Stimulated activated naive B cell treated with anti-CD40 and anti-IgM and Interleukin-4, amounts not matched to agents 10 μg/mL and 1 μg/mL and 100 μg/mL, for 72 hours (primary cell): ENCODE results near the gene TRIP13.
"Not testable (repeated sequence)": the region's sequence is repeated elsewhere in the genome, so short reads cannot be mapped to it uniquely, and the experiment has no call there.

Experiments used
- ATAC-seq, 2 donors: fragments of 150-1000 bp; cut with Tn5 transposase; replicated peaks; 2 replicates each; pipeline ENCODE4 v1.10.0; 2021; ENCODE audit warnings: moderate library complexity in 1 of 2
- DNase-seq: peaks from one replicate; pipeline ENCODE4 v3.0.0; 2021
- H3K27ac Mint-ChIP-seq: one replicate; pipeline ENCODE4 v1.8.0; 2022; ENCODE audit warnings: mild to moderate bottlenecking, mixed read lengths
- H3K27me3 Mint-ChIP-seq, 2 donors: one replicate each; pipeline ENCODE4 v1.8.0; 2022; ENCODE audit warnings: mixed read lengths in 2 of 2
- H3K36me3 Mint-ChIP-seq, 2 donors: one replicate each; pipeline ENCODE4 v1.8.0; 2022; ENCODE audit warnings: mixed read lengths in 2 of 2, mild to moderate bottlenecking in 1 of 2
- H3K4me1 Mint-ChIP-seq, 2 donors: one replicate each; pipeline ENCODE4 v1.8.0; 2022; ENCODE audit warnings: mixed read lengths in 2 of 2, mild to moderate bottlenecking in 1 of 2
- H3K4me3 Mint-ChIP-seq, 2 donors: one replicate each; pipeline ENCODE4 v1.8.0; 2022; ENCODE audit warnings: mild to moderate bottlenecking in 2 of 2, mixed read lengths in 2 of 2, moderate library complexity in 1 of 2
- H3K9me3 Mint-ChIP-seq, 2 donors: one replicate each; pipeline ENCODE4 v1.8.0; 2022; ENCODE audit warnings: mixed read lengths in 2 of 2, mild to moderate bottlenecking in 1 of 2

Gene TRIP13

GRCh38 chr5:909086-909485, 16.4 kb downstream of the TRIP13 start:
- ATAC-seq: no peak
- no peak overlapping the region for H3K27ac Mint-ChIP-seq
- no peaks in the 10 kb centered on the region for H3K9me3 Mint-ChIP-seq
- DNase-seq: no peak
- H3K4me1 Mint-ChIP-seq: no peaks in the 10 kb centered on the region
- H3K36me3 Mint-ChIP-seq: peaks cover 25 to 63% of the 10 kb centered on the region in 2 donors
- H3K27me3 Mint-ChIP-seq: no peaks in the 10 kb centered on the region
- H3K4me3 Mint-ChIP-seq: no peak overlapping the region

DNA sequence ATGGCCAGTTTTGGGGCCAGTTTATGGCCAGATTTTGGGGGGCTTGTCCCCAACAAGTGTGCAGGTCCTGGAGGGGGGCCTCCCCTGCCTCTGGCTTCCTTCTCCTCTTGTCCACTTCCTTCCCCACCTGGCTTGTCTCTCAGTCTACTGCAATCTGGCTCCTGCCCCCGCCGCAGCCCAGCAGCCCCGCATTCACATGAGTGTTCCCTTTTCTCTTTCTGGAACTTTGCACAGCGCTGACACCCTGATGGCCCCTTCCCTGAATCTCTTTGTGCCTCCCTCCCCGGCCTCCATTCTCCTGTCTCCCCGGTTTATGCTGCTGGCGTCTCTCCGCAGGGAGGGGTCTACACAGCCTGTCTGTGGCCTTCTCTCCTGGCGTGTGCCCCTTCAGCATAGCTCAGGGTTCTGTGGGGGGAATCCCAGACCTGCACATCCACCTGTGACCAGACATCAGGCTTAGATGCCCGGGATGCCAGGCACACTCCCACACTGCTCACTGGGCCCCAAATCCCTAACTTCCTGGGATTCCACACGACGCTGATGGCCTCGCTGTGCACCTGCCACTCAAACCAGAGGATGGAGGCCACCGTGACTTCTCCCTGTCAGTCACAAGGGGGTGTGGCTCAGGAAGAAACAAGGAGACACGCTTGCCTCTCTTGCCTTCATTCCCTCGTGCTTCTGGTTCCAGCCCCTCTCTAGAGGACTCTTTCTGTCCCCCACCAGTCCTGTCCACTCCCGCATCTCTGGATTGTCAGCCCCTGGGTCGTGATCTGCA, 17.5 kb downstream of the TRIP13 start:
- Mint-ChIP-seq H3K27ac (no peak overlapping the region), H3K27me3 (no peaks in the 10 kb centered on the region), H3K4me1 (no peaks in the 10 kb centered on the region), H3K9me3 (no peaks in the 10 kb centered on the region), H3K36me3 (peaks cover 30 to 64% of the 10 kb centered on the region in 2 donors), H3K4me3 (no peak overlapping the region)
- no peak for DNase-seq
- ATAC-seq: no peak

GRCh38 chr5:910769-911160, 18.1 kb downstream of the TRIP13 start:
- Mint-ChIP-seq H3K36me3 (peaks cover 29 to 64% of the 10 kb centered on the region in 2 donors), H3K9me3 (no peaks in the 10 kb centered on the region), H3K27ac (no peak overlapping the region), H3K27me3 (no peaks in the 10 kb centered on the region), H3K4me1 (no peaks in the 10 kb centered on the region), H3K4me3 (no peak overlapping the region)
- DNase-seq (no peak), ATAC-seq (no peak)

DNA sequence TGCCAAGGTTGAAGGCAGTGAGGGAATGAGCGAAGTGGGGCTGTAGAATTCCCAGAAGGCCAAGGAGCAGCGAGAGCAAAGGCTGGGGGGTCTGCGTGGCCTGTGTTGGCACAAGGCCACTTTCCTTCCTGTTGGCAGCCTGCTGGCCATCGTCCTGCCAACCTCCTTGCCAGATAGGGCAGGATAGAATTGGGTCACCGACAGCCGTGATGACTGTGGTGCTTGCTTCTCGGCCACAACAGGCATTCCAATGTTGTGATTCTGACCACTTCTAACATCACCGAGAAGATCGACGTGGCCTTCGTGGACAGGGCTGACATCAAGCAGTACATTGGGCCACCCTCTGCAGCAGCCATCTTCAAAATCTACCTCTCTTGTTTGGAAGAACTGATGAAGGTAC, 18.9 kb downstream of the TRIP13 start:
- Mint-ChIP-seq H3K27me3 (no peaks in the 10 kb centered on the region), H3K4me1 (no peaks in the 10 kb centered on the region), H3K36me3 (peaks cover 27 to 61% of the 10 kb centered on the region in 2 donors), H3K4me3 (no peak overlapping the region), H3K27ac (no peak overlapping the region), H3K9me3 (no peaks in the 10 kb centered on the region)
- no peak for ATAC-seq
- DNase-seq: no peak

DNA sequence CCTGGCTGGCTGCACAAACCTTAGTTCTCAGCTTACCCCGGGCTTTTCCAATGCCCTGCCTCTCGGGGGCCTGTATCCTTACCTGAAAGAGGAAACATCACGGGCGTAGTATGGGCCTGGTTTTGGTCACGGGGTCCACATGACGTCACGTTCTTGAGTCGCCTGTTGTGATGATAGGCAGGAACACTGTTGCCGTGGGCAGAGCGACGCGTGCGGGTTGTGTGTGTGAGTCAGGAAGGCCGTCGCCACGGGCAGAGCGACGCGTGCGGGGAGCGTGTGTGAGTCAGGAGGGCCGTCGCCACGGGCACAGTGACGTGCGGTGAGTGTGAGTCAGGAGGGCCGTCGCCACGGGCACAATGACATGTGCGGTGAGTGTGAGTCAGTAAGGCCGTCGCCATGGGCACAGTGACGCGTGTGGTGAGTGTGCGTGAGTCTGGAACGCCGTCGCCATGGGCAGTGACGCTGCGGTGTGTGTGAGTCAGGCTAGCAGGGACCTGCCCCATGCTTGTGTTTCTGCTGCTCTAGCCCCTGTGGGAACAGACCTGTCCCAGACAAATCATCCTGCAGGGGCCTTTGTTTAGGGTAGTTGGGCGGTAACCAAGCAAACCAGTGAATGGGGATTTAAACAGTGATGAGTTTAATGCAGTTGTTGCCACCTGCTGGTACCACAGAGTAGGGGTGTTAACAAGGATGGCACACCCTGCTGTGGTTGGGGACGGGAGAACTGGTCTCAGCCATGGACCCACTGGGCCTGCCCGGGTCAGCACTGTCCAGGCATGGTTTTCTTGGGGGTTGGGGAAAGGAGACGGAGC, 19.8 kb downstream of the TRIP13 start:
- no peaks in the 10 kb centered on the region for H3K4me1 Mint-ChIP-seq
- H3K36me3 Mint-ChIP-seq: peaks cover 27 to 59% of the 10 kb centered on the region in 2 donors
- DNase-seq: no peak
- ATAC-seq: peak; percentile 27 to 43
- no peaks in the 10 kb centered on the region for H3K27me3 Mint-ChIP-seq
- H3K9me3 Mint-ChIP-seq: no peaks in the 10 kb centered on the region
- H3K27ac Mint-ChIP-seq: peak overlapping the region; percentile 7
- H3K4me3 Mint-ChIP-seq: no peak overlapping the region

- no peak for DNase-seq
- Mint-ChIP-seq H3K9me3 (no peaks in the 10 kb centered on the region), H3K4me3 (no peak overlapping the region)
Observed at GRCh38 chr5:914174-914573, 21.5 kb downstream of the TRIP13 start.

GRCh38 chr5:914612-915011, 21.9 kb downstream of the TRIP13 start:
- H3K36me3 Mint-ChIP-seq: peaks cover 23 to 55% of the 10 kb centered on the region in 2 donors
- ATAC-seq: no peak
- DNase-seq: no peak
- H3K9me3 Mint-ChIP-seq: no peaks in the 10 kb centered on the region
- no peaks in the 10 kb centered on the region for H3K27me3 Mint-ChIP-seq
- no peaks in the 10 kb centered on the region for H3K4me1 Mint-ChIP-seq
- H3K27ac Mint-ChIP-seq: no peak overlapping the region
- no peak overlapping the region for H3K4me3 Mint-ChIP-seq

More at GRCh38 chr5:914174-914573, 21.5 kb downstream of the TRIP13 start:
- Mint-ChIP-seq H3K36me3 (peaks cover 23 to 58% of the 10 kb centered on the region in 2 donors), H3K27me3 (no peaks in the 10 kb centered on the region), H3K27ac (no peak overlapping the region), H3K4me1 (no peaks in the 10 kb centered on the region)
- ATAC-seq: no peak

DNA sequence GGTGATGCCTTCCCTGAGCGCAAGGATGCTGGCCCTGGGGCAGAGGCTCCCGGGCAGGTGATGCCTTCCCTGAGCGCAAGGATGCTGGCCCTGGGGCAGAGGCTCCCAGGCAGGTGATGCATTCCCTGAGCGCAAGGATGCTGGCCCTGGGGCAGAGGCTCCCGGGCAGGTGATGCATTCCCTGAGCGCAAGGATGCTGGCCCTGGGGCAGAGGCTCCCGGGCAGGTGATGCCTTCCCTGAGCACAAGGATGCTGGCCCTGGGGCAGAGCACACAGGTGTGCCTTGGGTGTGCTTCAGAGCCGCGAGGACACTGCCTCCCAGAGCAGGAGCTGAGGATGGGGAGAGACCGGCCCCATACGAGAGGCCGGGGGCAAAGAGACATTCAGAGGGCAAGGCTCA, 22.7 kb downstream of the TRIP13 start:
- not testable (repeated sequence) for H3K27ac Mint-ChIP-seq, DNase-seq, H3K4me1 Mint-ChIP-seq, ATAC-seq, H3K4me3 Mint-ChIP-seq, H3K9me3 Mint-ChIP-seq, H3K27me3 Mint-ChIP-seq
- H3K36me3 Mint-ChIP-seq: peaks cover 23 to 50% of the 10 kb centered on the region in 2 donors

GRCh38 chr5:915946-916345, 23.3 kb downstream of the TRIP13 start:
- peaks cover 23 to 44% of the 10 kb centered on the region in 2 donors for H3K36me3 Mint-ChIP-seq
- no peaks in the 10 kb centered on the region for H3K4me1 Mint-ChIP-seq

GRCh38 chr5:916441-917293, 24.0 kb downstream of the TRIP13 start:
- H3K9me3 Mint-ChIP-seq: no peaks in the 10 kb centered on the region
- no peaks in the 10 kb centered on the region for H3K27me3 Mint-ChIP-seq
- no peak overlapping the region for H3K4me3 Mint-ChIP-seq
- DNase-seq (no peak), ATAC-seq (no peak)
- H3K36me3 Mint-ChIP-seq: peaks cover 23 to 41% of the 10 kb centered on the region in 2 donors
- no peaks in the 10 kb centered on the region for H3K4me1 Mint-ChIP-seq
- no peak overlapping the region for H3K27ac Mint-ChIP-seq

More at GRCh38 chr5:915946-916345, 23.3 kb downstream of the TRIP13 start:
- Mint-ChIP-seq H3K4me3 (no peak overlapping the region), H3K27ac (no peak overlapping the region), H3K9me3 (no peaks in the 10 kb centered on the region), H3K27me3 (no peaks in the 10 kb centered on the region)
- DNase-seq (no peak), ATAC-seq (no peak)

- not testable (repeated sequence) for H3K27ac Mint-ChIP-seq, ATAC-seq, H3K27me3 Mint-ChIP-seq, H3K4me1 Mint-ChIP-seq, H3K4me3 Mint-ChIP-seq, DNase-seq, H3K9me3 Mint-ChIP-seq
- H3K36me3 Mint-ChIP-seq: peaks cover 16 to 30% of the 10 kb centered on the region in 2 donors
Observed at GRCh38 chr5:918717-919116, 26.0 kb downstream of the TRIP13 start.

DNA sequence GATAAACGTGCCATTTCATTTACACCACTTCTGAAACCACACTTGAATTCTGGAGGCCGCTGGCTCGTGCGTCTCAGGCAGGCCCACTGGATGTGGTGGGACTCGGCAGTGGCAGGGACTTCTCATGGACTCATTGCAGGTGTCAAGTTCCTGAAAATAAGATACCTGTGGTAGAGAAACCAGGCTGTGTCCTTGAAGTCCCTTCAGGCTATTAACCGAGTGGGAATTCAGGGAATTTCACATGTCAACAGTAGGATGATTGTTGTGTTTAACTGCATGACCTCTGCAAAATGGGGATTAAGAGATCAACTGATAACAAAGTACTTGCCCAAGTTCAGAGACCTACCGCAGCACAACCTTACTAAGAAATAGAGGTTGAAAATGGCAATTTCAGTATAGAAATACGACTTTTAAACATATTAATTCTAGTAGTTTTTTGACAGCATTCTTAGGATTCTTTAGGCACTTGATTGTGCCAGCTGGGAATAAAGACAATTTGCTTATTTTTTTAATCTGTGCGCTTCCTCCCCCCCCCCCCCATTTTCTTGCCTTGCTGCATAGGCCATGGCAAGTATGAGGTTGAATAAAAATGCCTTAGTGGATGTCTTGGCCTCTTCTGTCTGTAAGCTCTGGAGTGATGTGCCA, 26.8 kb downstream of the TRIP13 start:
- H3K9me3 Mint-ChIP-seq: no peaks in the 10 kb centered on the region
- ATAC-seq: no peak
- H3K36me3 Mint-ChIP-seq: peaks cover 10 to 22% of the 10 kb centered on the region in 2 donors
- peaks cover 0 to 7% of the 10 kb centered on the region in 2 donors for H3K27me3 Mint-ChIP-seq
- H3K27ac Mint-ChIP-seq: no peak overlapping the region
- no peak overlapping the region for H3K4me3 Mint-ChIP-seq
- DNase-seq: no peak
- H3K4me1 Mint-ChIP-seq: peaks cover 0 to 9% of the 10 kb centered on the region in 2 donors

GRCh38 chr5:920321-920720, 27.6 kb downstream of the TRIP13 start:
- H3K9me3 Mint-ChIP-seq: no peaks in the 10 kb centered on the region
- ATAC-seq (no peak), DNase-seq (no peak)
- H3K27ac Mint-ChIP-seq: no peak overlapping the region
- H3K27me3 Mint-ChIP-seq: peaks cover 7 to 15% of the 10 kb centered on the region in 2 donors
- H3K36me3 Mint-ChIP-seq: peaks cover 6 to 17% of the 10 kb centered on the region in 2 donors
- no peak overlapping the region for H3K4me3 Mint-ChIP-seq
- peaks cover 0 to 9% of the 10 kb centered on the region in 2 donors for H3K4me1 Mint-ChIP-seq
